ENCODE results near the gene KIFBP.

DNA sequence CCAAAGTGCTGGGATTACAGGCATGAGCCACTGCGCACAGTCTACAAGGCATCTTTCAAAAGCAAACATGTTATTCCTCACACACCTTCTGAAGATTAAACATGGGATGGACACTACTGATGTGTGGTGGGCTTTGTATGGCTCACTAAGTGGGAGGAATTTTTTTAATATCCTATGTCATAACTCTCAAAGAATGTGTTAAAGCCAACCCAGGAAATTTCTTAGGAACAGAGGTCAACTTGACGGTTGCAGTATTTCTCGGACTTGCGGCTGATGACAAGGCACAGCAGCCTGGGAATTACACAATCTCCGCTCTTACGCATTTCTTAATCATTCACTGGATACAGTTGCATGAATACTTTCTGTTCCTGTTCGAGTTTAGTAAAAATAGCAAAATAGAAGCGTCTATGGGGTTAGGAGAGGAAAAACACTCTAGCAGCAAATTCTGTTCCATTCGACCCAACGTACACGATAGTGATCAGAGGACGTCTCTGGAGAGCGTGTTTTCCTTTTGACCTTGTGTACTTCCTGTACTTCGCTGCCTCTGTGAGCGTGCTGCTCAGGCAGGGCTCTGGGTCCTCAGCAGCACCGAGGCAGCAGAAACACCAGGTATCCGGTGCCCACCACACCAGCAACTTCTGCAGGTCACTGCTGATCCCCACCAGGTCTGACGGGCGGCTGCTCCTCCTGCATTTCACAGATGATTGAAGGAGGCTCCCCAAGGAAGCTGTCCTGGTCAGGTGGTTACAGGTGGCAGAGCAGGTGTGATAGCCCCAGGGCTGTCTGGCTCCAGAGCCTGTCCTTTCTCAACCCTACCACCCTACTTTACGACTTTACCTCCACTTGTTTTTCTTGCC, 72.9 kb downstream of the KIFBP start:
- TF ChIP-seq ZSCAN30 (CRISPR knock-in tag; IDR thresholded peaks at IDR 0.05) (no peak), ZNF468 (CRISPR knock-in tag; IDR thresholded peaks at IDR 0.05) (no peak), STAT5B (CRISPR knock-in tag; IDR thresholded peaks at IDR 0.05) (no peak), POLR2AphosphoS5 (IDR thresholded peaks at IDR 0.05; ENCODE audit: low read depth, low read length) (no peak)
- TF ChIP-seq, protein P1, sequence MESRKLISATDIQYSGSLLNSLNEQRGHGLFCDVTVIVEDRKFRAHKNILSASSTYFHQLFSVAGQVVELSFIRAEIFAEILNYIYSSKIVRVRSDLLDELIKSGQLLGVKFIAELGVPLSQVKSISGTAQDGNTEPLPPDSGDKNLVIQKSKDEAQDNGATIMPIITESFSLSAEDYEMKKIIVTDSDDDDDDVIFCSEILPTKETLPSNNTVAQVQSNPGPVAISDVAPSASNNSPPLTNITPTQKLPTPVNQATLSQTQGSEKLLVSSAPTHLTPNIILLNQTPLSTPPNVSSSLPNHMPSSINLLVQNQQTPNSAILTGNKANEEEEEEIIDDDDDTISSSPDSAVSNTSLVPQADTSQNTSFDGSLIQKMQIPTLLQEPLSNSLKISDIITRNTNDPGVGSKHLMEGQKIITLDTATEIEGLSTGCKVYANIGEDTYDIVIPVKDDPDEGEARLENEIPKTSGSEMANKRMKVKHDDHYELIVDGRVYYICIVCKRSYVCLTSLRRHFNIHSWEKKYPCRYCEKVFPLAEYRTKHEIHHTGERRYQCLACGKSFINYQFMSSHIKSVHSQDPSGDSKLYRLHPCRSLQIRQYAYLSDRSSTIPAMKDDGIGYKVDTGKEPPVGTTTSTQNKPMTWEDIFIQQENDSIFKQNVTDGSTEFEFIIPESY (CRISPR knock-in tag; IDR thresholded peaks at IDR 0.05) = no peak
- TF ChIP-seq, protein P2, sequence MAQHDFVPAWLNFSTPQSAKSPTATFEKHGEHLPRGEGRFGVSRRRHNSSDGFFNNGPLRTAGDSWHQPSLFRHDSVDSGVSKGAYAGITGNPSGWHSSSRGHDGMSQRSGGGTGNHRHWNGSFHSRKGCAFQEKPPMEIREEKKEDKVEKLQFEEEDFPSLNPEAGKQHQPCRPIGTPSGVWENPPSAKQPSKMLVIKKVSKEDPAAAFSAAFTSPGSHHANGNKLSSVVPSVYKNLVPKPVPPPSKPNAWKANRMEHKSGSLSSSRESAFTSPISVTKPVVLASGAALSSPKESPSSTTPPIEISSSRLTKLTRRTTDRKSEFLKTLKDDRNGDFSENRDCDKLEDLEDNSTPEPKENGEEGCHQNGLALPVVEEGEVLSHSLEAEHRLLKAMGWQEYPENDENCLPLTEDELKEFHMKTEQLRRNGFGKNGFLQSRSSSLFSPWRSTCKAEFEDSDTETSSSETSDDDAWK (CRISPR knock-in tag; IDR thresholded peaks at IDR 0.05) = no peak
- TF ChIP-seq, protein P3, sequence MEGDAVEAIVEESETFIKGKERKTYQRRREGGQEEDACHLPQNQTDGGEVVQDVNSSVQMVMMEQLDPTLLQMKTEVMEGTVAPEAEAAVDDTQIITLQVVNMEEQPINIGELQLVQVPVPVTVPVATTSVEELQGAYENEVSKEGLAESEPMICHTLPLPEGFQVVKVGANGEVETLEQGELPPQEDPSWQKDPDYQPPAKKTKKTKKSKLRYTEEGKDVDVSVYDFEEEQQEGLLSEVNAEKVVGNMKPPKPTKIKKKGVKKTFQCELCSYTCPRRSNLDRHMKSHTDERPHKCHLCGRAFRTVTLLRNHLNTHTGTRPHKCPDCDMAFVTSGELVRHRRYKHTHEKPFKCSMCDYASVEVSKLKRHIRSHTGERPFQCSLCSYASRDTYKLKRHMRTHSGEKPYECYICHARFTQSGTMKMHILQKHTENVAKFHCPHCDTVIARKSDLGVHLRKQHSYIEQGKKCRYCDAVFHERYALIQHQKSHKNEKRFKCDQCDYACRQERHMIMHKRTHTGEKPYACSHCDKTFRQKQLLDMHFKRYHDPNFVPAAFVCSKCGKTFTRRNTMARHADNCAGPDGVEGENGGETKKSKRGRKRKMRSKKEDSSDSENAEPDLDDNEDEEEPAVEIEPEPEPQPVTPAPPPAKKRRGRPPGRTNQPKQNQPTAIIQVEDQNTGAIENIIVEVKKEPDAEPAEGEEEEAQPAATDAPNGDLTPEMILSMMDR (CRISPR knock-in tag; IDR thresholded peaks at IDR 0.05) = no peak
